Activated CD4-positive, alpha-beta T cell treated with anti-CD3 and anti-CD28 coated beads, Interleukin-2, amount 10 ng/mL, durations not matched to agents 24 days and 14 days (primary cell): Measurements from ENCODE around the gene EBP. TPM values are rescaled to one million over a fixed set of nuclear protein-coding genes. Genes with fewer than 3 reads are reported as not detected.

ENCODE experiments used
- total RNA-seq: library from RNA; stranded (reverse); gene quantifications from 2 replicates; pipeline ENCODE4 v1.2.3, GENCODE V29; 2022

EBP gene
- total RNA-seq, 1 donor from 2014 or later: 163 TPM

Other genes with a start within 250 kb of the EBP start
- gene SSX3, start 165.1 kb upstream of the EBP start, total RNA-seq: not detected in 2 replicates
- gene SSX4, start 138.3 kb upstream of the EBP start, total RNA-seq: not detected in 2 replicates
- gene SSX4B, start 109.8 kb upstream of the EBP start, total RNA-seq: not detected in 2 replicates
- gene SLC38A5, start 51.5 kb upstream of the EBP start, total RNA-seq: 195 and 210 TPM in 2 replicates
- 95.6 and 101 TPM in 2 replicates for gene FTSJ1, start 45.6 kb upstream of the EBP start, total RNA-seq
- 11.5 and 12.9 TPM in 2 replicates for gene PORCN, start 12.8 kb upstream of the EBP start, total RNA-seq
- 14.0 and 15.9 TPM in 2 replicates for gene TBC1D25, start 17.9 kb downstream of the EBP start, total RNA-seq
- gene RBM3, start 52.7 kb downstream of the EBP start, total RNA-seq: 317 and 318 TPM in 2 replicates
- 43.8 and 44.9 TPM in 2 replicates for gene WDR13, start 75.7 kb downstream of the EBP start, total RNA-seq
- 99.0 and 104 TPM in 2 replicates for gene WAS, start 162.0 kb downstream of the EBP start, total RNA-seq
- 27.6 and 32.2 TPM in 2 replicates for gene SUV39H1, start 174.9 kb downstream of the EBP start, total RNA-seq
- not detected in 2 replicates for gene GLOD5, start 239.9 kb downstream of the EBP start, total RNA-seq